Activated naive CD4-positive, alpha-beta T cell treated with anti-CD3 and anti-CD28 coated beads, Interleukin-2, amount 50 U/mL, for 16 hours (primary cell): Measurements from ENCODE around the gene SMCO4.

Source experiments
- DNase-seq: peaks from one replicate; pipeline ENCODE4 v3.0.0-alpha.2; 2020

SMCO4 gene

GRCh38 chr11:93498641-93499040 is 44.5 kb downstream of the SMCO4 start:
- no peak for DNase-seq

DNA sequence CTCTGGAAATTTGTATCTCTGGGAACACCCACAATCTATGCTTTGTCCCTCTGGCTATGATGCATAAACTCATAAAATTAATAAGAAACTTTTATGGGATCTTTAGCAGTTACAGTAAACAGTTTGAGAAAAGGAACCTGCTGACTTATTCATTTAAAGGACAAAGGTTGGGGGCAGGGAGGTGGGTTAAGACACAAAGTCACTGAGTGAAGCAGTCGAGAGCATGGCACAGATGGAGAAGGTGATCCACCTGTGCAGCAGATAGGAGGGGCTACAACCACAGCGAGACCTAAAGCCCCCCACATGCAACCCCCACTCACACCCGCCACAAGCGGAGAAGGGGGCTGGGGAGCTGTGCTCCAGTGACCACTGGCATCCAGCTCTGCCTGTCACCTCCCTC is 45.0 kb downstream of the SMCO4 start:
- no peak for DNase-seq

- no peak for DNase-seq
These were observed 45.6 kb downstream of the SMCO4 start for GRCh38 chr11:93497596-93497995.

- no peak for DNase-seq
These were observed 48.8 kb downstream of the SMCO4 start for GRCh38 chr11:93494357-93494756.

- no peak for DNase-seq
These were observed 49.8 kb downstream of the SMCO4 start for GRCh38 chr11:93493252-93493897.

- DNase-seq: no peak
These were observed 50.5 kb downstream of the SMCO4 start for GRCh38 chr11:93492464-93493251.

DNA sequence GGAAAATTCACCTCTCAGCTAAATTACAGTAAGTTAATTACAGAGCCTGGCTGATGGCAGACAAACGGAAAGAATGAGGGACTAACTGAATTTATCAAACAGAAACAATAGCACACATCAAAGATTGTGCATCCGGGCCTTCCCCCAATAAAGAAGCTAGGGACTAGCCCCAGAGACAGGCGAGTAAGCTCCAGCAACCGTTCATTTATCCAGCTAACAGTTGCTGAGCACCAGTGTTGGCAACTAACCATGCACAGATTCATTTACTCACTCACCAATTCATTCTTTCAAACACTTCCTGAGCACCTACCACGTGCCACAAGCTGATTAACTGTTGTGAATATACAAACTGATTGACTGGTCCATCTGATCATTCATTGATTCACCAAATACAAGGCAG is 51.2 kb downstream of the SMCO4 start:
- DNase-seq: no peak

- no peak for DNase-seq
These were observed 52.1 kb downstream of the SMCO4 start for GRCh38 chr11:93490996-93491618.

DNA sequence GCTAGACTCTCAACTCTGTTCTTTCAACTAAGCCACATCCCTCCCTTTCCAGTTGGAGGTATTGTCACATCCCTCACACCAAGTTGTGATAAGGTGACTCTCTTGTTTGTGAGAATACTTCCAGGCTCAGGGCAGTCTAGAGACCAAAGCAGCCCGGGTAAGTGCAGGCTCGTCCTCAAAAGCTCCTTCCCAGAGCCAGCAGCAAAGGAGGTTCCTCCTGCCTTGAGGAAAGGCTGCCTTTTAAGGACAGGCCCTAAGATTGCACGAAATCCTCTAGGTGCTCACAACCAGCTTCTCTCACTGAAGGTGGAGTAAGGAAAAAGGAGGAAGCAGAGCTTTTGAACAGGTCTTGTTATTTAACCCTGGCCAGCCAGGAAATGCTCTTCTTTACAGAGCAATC is 53.4 kb downstream of the SMCO4 start:
- DNase-seq: no peak

DNA sequence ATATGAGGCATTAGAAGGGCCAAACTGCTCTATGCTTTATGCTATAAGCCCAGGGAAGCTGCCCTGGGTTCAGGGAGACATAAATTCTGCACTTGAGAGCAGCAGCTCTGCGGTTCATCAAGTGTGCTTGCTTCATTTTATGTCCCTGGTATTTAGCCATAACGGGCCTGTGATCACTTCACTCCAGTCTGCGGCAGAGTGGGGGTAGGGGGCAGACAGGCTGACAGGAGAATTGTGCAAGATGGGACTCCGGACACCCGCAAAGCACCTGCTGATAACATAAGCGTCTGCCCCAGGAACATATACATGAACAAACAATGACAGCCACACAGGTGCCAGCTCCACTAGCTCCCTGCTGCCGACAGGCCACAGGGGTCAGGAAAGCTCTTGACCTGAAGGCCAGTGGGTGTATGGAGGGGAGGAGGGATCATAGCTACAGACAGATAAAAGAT is 56.1 kb downstream of the SMCO4 start:
- no peak for DNase-seq

DNA sequence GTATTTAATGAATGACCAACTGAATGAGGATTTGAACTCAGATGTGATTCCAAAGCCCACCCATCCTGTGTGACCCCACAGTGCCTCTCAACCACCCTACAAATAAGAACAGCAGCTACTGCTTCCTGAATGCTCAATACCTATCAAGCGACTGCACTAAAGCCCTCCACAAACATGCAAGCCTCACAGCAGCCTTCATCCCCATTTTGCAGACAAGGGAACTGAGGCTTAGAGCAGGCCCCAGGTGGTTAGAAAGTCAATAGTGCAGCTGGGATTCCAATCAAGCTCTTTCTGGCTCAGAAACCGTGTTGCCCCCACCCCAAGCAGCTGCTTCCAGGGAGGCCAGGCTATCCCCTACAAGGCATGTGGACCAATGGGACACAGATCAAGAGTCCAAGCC is 57.2 kb downstream of the SMCO4 start:
- no peak for DNase-seq

- no peak for DNase-seq
These were observed 58.5 kb downstream of the SMCO4 start for GRCh38 chr11:93484716-93485115.

DNA sequence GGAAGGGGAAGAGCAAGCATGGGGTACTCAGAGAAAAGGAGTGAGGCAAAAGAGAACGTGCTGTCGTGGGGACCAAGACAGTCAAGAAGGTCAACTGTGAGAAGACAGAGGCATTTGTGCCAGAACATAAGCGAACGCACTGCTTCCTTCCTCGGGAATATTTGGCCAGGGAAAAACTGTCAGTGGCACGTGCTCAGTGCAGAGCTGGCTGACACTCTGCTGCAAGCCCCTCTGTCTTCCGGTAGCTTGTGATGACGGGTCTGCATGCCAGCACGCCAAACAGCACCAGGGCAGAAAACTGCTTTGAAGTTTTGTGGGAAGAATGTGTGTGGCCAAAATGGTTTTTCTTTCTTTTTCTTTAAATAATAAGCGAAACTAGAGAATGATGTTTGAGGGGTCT is 60.6 kb downstream of the SMCO4 start:
- DNase-seq: no peak

- no peak for DNase-seq
These were observed 61.5 kb downstream of the SMCO4 start for GRCh38 chr11:93481696-93482095.

- no peak for DNase-seq
These were observed 61.9 kb downstream of the SMCO4 start for GRCh38 chr11:93481279-93481678.

GRCh38 chr11:93480756-93481155 is 62.4 kb downstream of the SMCO4 start:
- DNase-seq: no peak

- no peak for DNase-seq
These were observed 62.9 kb downstream of the SMCO4 start for GRCh38 chr11:93480256-93480655.

- no peak for DNase-seq
These were observed 64.3 kb downstream of the SMCO4 start for GRCh38 chr11:93478841-93479240.

DNA sequence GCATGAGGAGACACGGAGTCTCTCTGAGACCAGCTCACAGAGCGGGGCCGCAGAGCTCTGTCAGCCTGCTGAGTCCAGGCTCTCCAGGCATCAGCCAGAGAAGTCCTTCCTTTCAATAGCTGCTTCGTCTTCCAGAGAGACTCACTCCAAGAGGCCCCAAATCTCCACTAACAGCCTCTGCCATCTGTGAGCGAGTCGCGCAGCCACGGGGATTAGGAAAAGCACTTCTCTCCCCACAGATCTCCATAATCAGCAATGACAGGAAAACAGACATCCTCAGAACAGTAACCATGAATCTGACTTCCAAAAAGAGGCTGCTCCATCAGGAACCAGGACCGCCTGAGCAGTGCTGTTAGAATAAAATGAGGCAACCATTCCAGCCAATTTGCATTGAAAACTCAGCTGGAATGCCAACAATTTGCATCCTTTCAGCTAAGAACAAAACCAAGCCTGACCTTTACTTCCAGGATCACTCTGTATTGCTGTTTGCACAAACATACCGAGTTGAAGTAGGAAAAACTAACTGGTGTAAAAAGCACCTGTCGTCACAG is 65.4 kb downstream of the SMCO4 start:
- DNase-seq: no peak

DNA sequence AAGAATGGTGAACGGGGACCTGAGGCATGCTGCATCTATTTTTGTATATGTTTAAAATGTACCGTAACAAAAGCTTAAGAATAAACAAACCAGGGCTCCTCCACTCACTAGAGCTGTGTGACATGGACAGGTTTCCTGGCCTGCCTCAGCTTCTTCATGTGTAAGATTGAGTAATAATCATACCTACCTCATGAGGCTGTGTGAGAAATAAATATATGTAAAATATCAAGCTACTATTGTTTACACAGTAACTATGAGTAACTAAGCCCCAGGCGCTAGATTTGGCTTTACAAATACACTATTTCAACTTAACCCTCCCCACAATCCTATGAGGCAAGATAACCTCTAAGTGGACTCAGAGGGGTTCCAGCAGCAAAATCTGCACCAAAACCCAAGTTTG is 66.4 kb downstream of the SMCO4 start:
- no peak for DNase-seq

GRCh38 chr11:93474123-93474522 is 69.1 kb downstream of the SMCO4 start:
- no peak for DNase-seq

GRCh38 chr11:93468290-93468689 is 74.9 kb downstream of the SMCO4 start:
- no peak for DNase-seq

GRCh38 chr11:93467054-93467453 is 76.1 kb downstream of the SMCO4 start:
- DNase-seq: no peak
